ENCODE results near the gene NTN1. TPM values are rescaled to one million over a fixed set of nuclear protein-coding genes. Genes with fewer than 3 reads are reported as not detected.

NTN1 gene
- total and polyA plus RNA-seq, 2 experiments from 2014 or later = 0.42 to 2.1 TPM

DNA sequence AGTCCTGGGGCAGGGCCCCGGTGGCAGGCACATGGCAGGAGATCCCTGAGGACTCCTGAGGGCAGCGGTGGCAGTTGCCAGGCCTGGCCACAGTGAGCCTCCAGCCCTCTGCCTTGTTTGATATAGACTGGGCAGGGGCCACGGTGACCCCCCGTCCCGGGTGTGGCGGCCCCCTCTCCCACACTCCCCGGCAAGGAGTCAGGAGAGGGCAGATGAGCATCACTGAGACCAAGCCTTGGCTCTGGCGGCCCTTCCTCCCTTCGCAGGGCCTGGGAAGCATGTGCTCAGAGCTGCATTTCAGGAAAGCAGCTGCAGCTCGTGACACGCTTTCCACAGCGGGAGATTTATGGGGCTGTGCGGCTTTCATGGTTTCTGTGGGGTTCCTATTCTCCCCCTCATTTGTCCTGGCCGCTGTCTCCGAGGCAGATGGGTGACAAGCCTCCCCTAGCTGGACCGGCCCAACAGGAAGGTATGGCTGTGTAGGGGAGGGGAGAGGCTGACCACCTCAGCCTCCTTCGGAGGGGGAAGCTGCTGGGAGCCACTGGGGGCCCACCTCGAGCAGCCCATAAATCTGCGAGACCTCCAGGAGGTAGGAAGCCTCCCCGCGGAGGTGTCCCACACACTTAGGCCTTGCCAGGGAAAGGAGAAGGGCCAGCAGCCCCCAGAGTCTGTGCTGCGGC is 211.4 kb downstream of the NTN1 start:
- Histone ChIP-seq H3K27me3 (no peaks in the 10 kb centered on the region), H4K20me1 (ENCODE audit: insufficient read depth, poor library complexity, severe bottlenecking) (no peaks in the 10 kb centered on the region), H3K4me3 (no peak overlapping the region), H3K9me3 (ENCODE audit: low read depth) (no peaks in the 10 kb centered on the region), H3K36me3 (replicated peaks; ENCODE audit: insufficient read depth, low read depth) (no peaks in the 10 kb centered on the region), H3K4me1 (ENCODE audit: insufficient read depth) (peaks cover 3% of the 10 kb centered on the region), H3K79me2 (no peaks in the 10 kb centered on the region), H3K4me2 (no peak overlapping the region), H2AFZ (no peak overlapping the region), H3K9me2 (replicated peaks; ENCODE audit: insufficient read depth) (no peaks in the 10 kb centered on the region), H3K27ac (no peak overlapping the region)
- no peak for TF ChIP-seq EZH2phosphoT487 (IDR thresholded peaks at IDR 0.05; ENCODE audit: low read depth, severe bottlenecking, unreplicated experiment)
- no peak for TF ChIP-seq EZH2 (IDR thresholded peaks at IDR 0.05; ENCODE audit: borderline replicate concordance)
- no peak for TF ChIP-seq CTCF (IDR thresholded peaks at IDR 0.05; ENCODE audit: poor library complexity)
- no peak for DNase-seq (ENCODE audit: low spot score)
- 80% methylated on average over 21 of the region's 22 CpGs for WGBS (ENCODE audit: low lambda C conversion rate, missing lambda C conversion rate)

- TF ChIP-seq EZH2 (IDR thresholded peaks at IDR 0.05; ENCODE audit: borderline replicate concordance) (no peak), CTCF (IDR thresholded peaks at IDR 0.05; ENCODE audit: poor library complexity) (no peak), EZH2phosphoT487 (IDR thresholded peaks at IDR 0.05; ENCODE audit: low read depth, severe bottlenecking, unreplicated experiment) (no peak)
- no peak overlapping the region for H3K27ac ChIP-seq
- no peaks in the 10 kb centered on the region for H3K9me2 ChIP-seq (replicated peaks; ENCODE audit: insufficient read depth)
- H3K4me1 ChIP-seq (ENCODE audit: insufficient read depth) = peaks cover 3% of the 10 kb centered on the region
- no peaks in the 10 kb centered on the region for H4K20me1 ChIP-seq (ENCODE audit: insufficient read depth, poor library complexity, severe bottlenecking)
- H3K79me2 ChIP-seq = no peaks in the 10 kb centered on the region
- H3K4me2 ChIP-seq = no peak overlapping the region
- no peak overlapping the region for H2AFZ ChIP-seq
- DNase-seq (ENCODE audit: low spot score) = no peak
- H3K9me3 ChIP-seq (ENCODE audit: low read depth) = no peaks in the 10 kb centered on the region
- H3K4me3 ChIP-seq = no peak overlapping the region
- H3K27me3 ChIP-seq = no peaks in the 10 kb centered on the region
- no peaks in the 10 kb centered on the region for H3K36me3 ChIP-seq (replicated peaks; ENCODE audit: insufficient read depth, low read depth)
- 67% methylated on average over 9 of the region's 9 CpGs for WGBS (ENCODE audit: low lambda C conversion rate, missing lambda C conversion rate)
Observed at GRCh38 chr17:9233271-9233599, 211.9 kb downstream of the NTN1 start.

DNA sequence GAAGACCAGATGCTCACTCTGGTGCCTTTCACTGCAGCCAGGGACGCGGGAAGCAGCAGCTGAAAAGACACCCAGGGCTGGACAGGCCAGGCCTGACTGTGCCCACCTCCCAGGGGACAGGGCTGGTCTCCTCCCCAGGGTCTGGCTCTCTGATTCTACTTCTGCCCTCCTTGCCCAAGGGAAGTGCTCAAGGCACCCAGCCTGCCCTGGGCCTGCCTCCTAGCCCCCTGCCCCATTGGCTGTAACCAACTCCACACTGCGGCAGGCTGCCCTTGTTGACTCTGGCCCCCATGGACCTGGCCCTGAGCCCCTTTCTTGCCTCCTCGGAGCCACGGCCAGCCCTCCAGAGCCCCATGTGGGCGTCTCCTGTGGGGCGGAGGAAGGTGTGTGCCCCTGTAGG is 212.5 kb downstream of the NTN1 start:
- H2AFZ ChIP-seq = no peak overlapping the region
- no peak for DNase-seq (ENCODE audit: low spot score)
- H3K9me3 ChIP-seq (ENCODE audit: low read depth) = no peaks in the 10 kb centered on the region
- H3K79me2 ChIP-seq = no peaks in the 10 kb centered on the region
- no peaks in the 10 kb centered on the region for H3K36me3 ChIP-seq (replicated peaks; ENCODE audit: insufficient read depth, low read depth)
- 96% methylated on average over 7 of the region's 7 CpGs for WGBS (ENCODE audit: low lambda C conversion rate, missing lambda C conversion rate)
- H3K4me1 ChIP-seq (ENCODE audit: insufficient read depth) = peaks cover 3% of the 10 kb centered on the region
- H4K20me1 ChIP-seq (ENCODE audit: insufficient read depth, poor library complexity, severe bottlenecking) = no peaks in the 10 kb centered on the region
- no peaks in the 10 kb centered on the region for H3K27me3 ChIP-seq
- H3K27ac ChIP-seq = no peak overlapping the region
- H3K9me2 ChIP-seq (replicated peaks; ENCODE audit: insufficient read depth) = no peaks in the 10 kb centered on the region
- no peak overlapping the region for H3K4me3 ChIP-seq
- H3K4me2 ChIP-seq = no peak overlapping the region
- TF ChIP-seq EZH2 (IDR thresholded peaks at IDR 0.05; ENCODE audit: borderline replicate concordance) = no peak
- TF ChIP-seq CTCF (IDR thresholded peaks at IDR 0.05; ENCODE audit: poor library complexity) = no peak
- TF ChIP-seq EZH2phosphoT487 (IDR thresholded peaks at IDR 0.05; ENCODE audit: low read depth, severe bottlenecking, unreplicated experiment) = no peak

Measured in hepatocyte (in vitro differentiated cells).